K562 (cell line): ENCODE data around the gene TMEM43. TPM values are rescaled to one million over a fixed set of nuclear protein-coding genes. Genes with fewer than 3 reads are reported as not detected.

Experiments
- ATAC-seq: fragments of 200-7000 bp; cut with Tn5 transposase; 3 replicates; pipeline ENCODE4 v1.9.1; 2020; ENCODE audit warnings: moderate library complexity
- BruUV-seq: library from RNA; stranded (reverse); fragments of 400-500 nt; replicated peaks from 2 replicates; lab custom pipeline; 2021; lab: Mats Ljungman, UMichigan
- CTCF ChIA-PET: fragments of 300-600 bp; formaldehyde crosslinking; extraction: SDS; loops from one replicate; lab custom pipeline; 2021; ENCODE audit warnings: low intra/inter-chr PET ratio; lab: Yijun Ruan, JAX
- POLR2A ChIA-PET: fragments of 300-600, 350-650 bp; sonication (Branson Sonifier 250); formaldehyde crosslinking; extraction: SDS; loops from one replicate; lab custom pipeline; 2021; ENCODE audit warnings: antibody characterized with exemption, inconsistent platforms; lab: Yijun Ruan, JAX
- DNase-seq, 4 experiments: peaks; one replicate each; pipeline versions ENCODE4 v3.0.0 to v3.0.0-alpha.2; 2011 to 2018; ENCODE audit warnings: low spot score in 3 of 4, mixed read lengths in 3 of 4; ENCODE audit errors: extremely low read depth in 1 of 4
- FAIRE-seq: peaks from 2 replicates; lab custom pipeline; 2011; peaks lifted over from hg19 to GRCh38; lab: Jason Lieb, UNC
- H2AFZ ChIP-seq: 2 replicates; pipeline ENCODE4 v1.6.0; 2011; ENCODE audit warnings: low read depth, low read length, control low read depth, inconsistent platforms
- H3K27ac ChIP-seq: fragments of 200-600 bp; 3 replicates; pipeline ENCODE4 v1.8.0; 2011; ENCODE audit warnings: low read depth, mild to moderate bottlenecking, control low read depth, inconsistent platforms, low read length, moderate library complexity, mixed read lengths; ENCODE audit errors: extremely low read depth
- H3K27me3 ChIP-seq, 2 experiments: fragments of 300-600 bp in 1 of 2; 2 replicates in 1 of 2; 3 replicates in 1 of 2; pipeline versions ENCODE4 v1.6.0 to v1.8.0; 2011; ENCODE audit warnings: inconsistent platforms in 2 of 2, low read length in 2 of 2, mild to moderate bottlenecking in 1 of 2, mixed read lengths in 1 of 2, moderate library complexity in 1 of 2; ENCODE audit not compliant: control insufficient read depth in 2 of 2, insufficient read depth in 2 of 2
- H3K36me3 ChIP-seq: fragments of 300-600 bp; 3 replicates; pipeline ENCODE4 v1.8.0; 2011; ENCODE audit warnings: mild to moderate bottlenecking, low read length, inconsistent platforms; ENCODE audit not compliant: control insufficient read depth, insufficient read depth
- H3K4me1 ChIP-seq, 2 experiments: fragments of 200-600 bp in 1 of 2; replicated peaks in 1 of 2; 2 replicates in 1 of 2; 3 replicates in 1 of 2; pipeline versions ENCODE4 v1.5.1 to v1.8.0; 2011; ENCODE audit warnings: inconsistent platforms in 2 of 2, low read length in 2 of 2, mild to moderate bottlenecking in 1 of 2, mixed read lengths in 1 of 2, moderate library complexity in 1 of 2; ENCODE audit not compliant: control insufficient read depth in 2 of 2, insufficient read depth in 2 of 2
- H3K4me2 ChIP-seq: 2 replicates; pipeline ENCODE4 v1.6.1; 2011; ENCODE audit warnings: low read length, control low read depth, inconsistent platforms, mixed read lengths; ENCODE audit not compliant: insufficient read depth
- H3K4me3 ChIP-seq: fragments of 200-600 bp; sonication (generic), shearing (Covaris generic); 2 replicates; pipeline ENCODE4 v1.5.1; 2016; ENCODE audit warnings: control low read depth, inconsistent platforms
- H3K79me2 ChIP-seq: fragments of 200-600 bp; 3 replicates; pipeline ENCODE4 v1.8.0; 2011; ENCODE audit warnings: low read length, inconsistent platforms; ENCODE audit not compliant: control insufficient read depth, insufficient read depth
- H3K9ac ChIP-seq, 2 experiments: 2 replicates each; pipeline versions ENCODE4 v1.6.0 to v1.6.1; 2011; ENCODE audit warnings: low read depth in 2 of 2, low read length in 2 of 2, control low read depth in 1 of 2, inconsistent platforms in 1 of 2, mild to moderate bottlenecking in 1 of 2, mixed read lengths in 1 of 2; ENCODE audit not compliant: insufficient read depth in 1 of 2
- H3K9me1 ChIP-seq: one replicate; pipeline ENCODE4 v1.6.0; 2011; ENCODE audit warnings: inconsistent platforms, mild to moderate bottlenecking, low read length, moderate library complexity; ENCODE audit not compliant: control insufficient read depth, insufficient read depth
- H3K9me3 ChIP-seq: replicated peaks from 2 replicates; pipeline ENCODE4 v1.5.1; 2011; ENCODE audit warnings: low read depth, low read length, inconsistent platforms; ENCODE audit not compliant: control insufficient read depth, insufficient read depth
- H4K20me1 ChIP-seq: replicated peaks from 2 replicates; pipeline ENCODE4 v1.6.1; 2011; ENCODE audit warnings: low read length, inconsistent platforms, mixed read lengths; ENCODE audit not compliant: control insufficient read depth, insufficient read depth
- ARID1B ChIP-seq: fragments of 450-650 bp; IDR thresholded peaks from 2 replicates; pipeline ENCODE4 v1.6.1; 2016; ENCODE audit warnings: antibody characterized with exemption, mild to moderate bottlenecking, inconsistent platforms
- BDP1 ChIP-seq: IDR thresholded peaks from 3 replicates; pipeline ENCODE4 v1.6.1; 2011; ENCODE audit not compliant: insufficient read length, insufficient read depth
- CBX2 ChIP-seq: fragments of 200-600 bp; sonication (generic); IDR thresholded peaks from one replicate; pipeline ENCODE4 v1.6.1; 2012; ENCODE audit warnings: mild to moderate bottlenecking, low read length, inconsistent platforms; ENCODE audit not compliant: insufficient read depth, poor library complexity, severe bottlenecking
- CEBPB ChIP-seq: fragments of 450-650 bp; IDR thresholded peaks from 2 replicates; pipeline ENCODE4 v1.6.1; 2016; ENCODE audit warnings: missing genetic modification characterization, missing compliant biosample characterization
- FOXA3 ChIP-seq, 2 experiments: fragments of 450-650 bp in 1 of 2; sonication (generic) in 1 of 2; formaldehyde crosslinking; IDR thresholded peaks in 1 of 2; conservative IDR thresholded peaks in 1 of 2; 2 replicates each; pipeline versions ENCODE4 v1.4.0 to v1.8.0; 2020 to 2022; ENCODE audit warnings: mild to moderate bottlenecking in 2 of 2, missing genetic modification reagents in 1 of 2
- KDM1A ChIP-seq, 2 experiments: fragments of 450-650 bp; IDR thresholded peaks; 2 replicates each; pipeline ENCODE4 v1.6.1; 2016; ENCODE audit warnings: mild to moderate bottlenecking in 2 of 2
- MCM5 ChIP-seq: fragments of 450-650 bp; IDR thresholded peaks from 2 replicates; pipeline ENCODE4 v1.6.1; 2016; ENCODE audit warnings: low read depth
- MED1 ChIP-seq: sonication (generic); formaldehyde crosslinking; IDR thresholded peaks from 2 replicates; pipeline ENCODE4 v1.8.1; 2023; ENCODE audit warnings: missing genetic modification reagents, borderline replicate concordance
- MEF2D ChIP-seq: conservative IDR thresholded peaks from 2 replicates; pipeline ENCODE4 v1.6.1; 2016; ENCODE audit warnings: low read depth, missing genetic modification characterization, missing compliant biosample characterization
- MEIS2 ChIP-seq: fragments of 450-650 bp; IDR thresholded peaks from 2 replicates; pipeline ENCODE4 v1.6.1; 2014; ENCODE audit warnings: mild to moderate bottlenecking; ENCODE audit not compliant: partially characterized antibody
- RB1 ChIP-seq: fragments of 450-650 bp; IDR thresholded peaks from 2 replicates; pipeline ENCODE4 v1.6.1; 2017; ENCODE audit warnings: low read depth, mild to moderate bottlenecking
- RBM17 ChIP-seq: fragments of 200-400 bp; formaldehyde crosslinking; IDR thresholded peaks from 2 replicates; pipeline ENCODE4 v1.6.1; 2017; ENCODE audit warnings: low read depth, mild to moderate bottlenecking, low read length, borderline replicate concordance
- RBM25 ChIP-seq: fragments of 200-400 bp; formaldehyde crosslinking; IDR thresholded peaks from 2 replicates; pipeline ENCODE4 v1.6.1; 2018; ENCODE audit warnings: low read length, low read depth, moderate library complexity; ENCODE audit not compliant: severe bottlenecking
- SMC3 ChIP-seq: conservative IDR thresholded peaks from 2 replicates; pipeline ENCODE4 v1.6.1; 2011; ENCODE audit warnings: low read depth, low read length, improper control_type of control experiment; ENCODE audit not compliant: insufficient read depth
- ZNF507 ChIP-seq: conservative IDR thresholded peaks from 2 replicates; pipeline ENCODE4 v1.6.1; 2017; ENCODE audit warnings: missing genetic modification characterization, missing compliant biosample characterization
- ZNF707 ChIP-seq: fragments of 250-450 bp; sonication (Bioruptor Pico); conservative IDR thresholded peaks from 2 replicates; pipeline ENCODE4 v1.8.0; 2022; ENCODE audit warnings: inconsistent platforms, mild to moderate bottlenecking, moderate library complexity
- WGBS: fragments of 100-300 bp; shearing (Covaris generic); methylation state at CpG from one replicate; pipeline ENCODE4 v1.1.6; 2016; ENCODE audit warnings: low coverage, mixed read lengths; ENCODE audit not compliant: insufficient coverage; ENCODE audit errors: missing lambda C conversion rate; 5-methylcytosine and 5-hydroxymethylcytosine counted together
- in situ Hi-C: fragments of 300-500 bp; cut with MboI; formaldehyde crosslinking; loops from 4 replicates; pipeline ENCODE4 v1.15.0; 2018; ENCODE audit warnings: inconsistent platforms, mixed read lengths
- intact Hi-C: fragments of 100-400 bp; cut with micrococcal nuclease; formaldehyde crosslinking; loops from 2 replicates; pipeline ENCODE4 v1.14.2; 2022
- polyA plus RNA-seq, 8 experiments: library from polyadenylated mRNA; depleted of rRNA in 4 of 8; stranded (reverse) in 5 of 8; unstranded in 3 of 8; fragments of >200 nt; fragmentation: Nextera tagmentation in 2 of 8; fragmentation: Illumina TruSeq in 1 of 8; extraction: Ambion mirVana in 2 of 8; extraction: Trizol in 1 of 8; gene quantifications; 2 replicates each; pipeline versions ENCODE4 v1.2.1 to v1.2.3, GENCODE V29; 2011 to 2014; ENCODE audit warnings: inconsistent platforms in 1 of 8, missing spikeins in 1 of 8
- total RNA-seq, 7 experiments: library from RNA; depleted of rRNA in 6 of 7; stranded (reverse); fragments of >200 nt in 6 of 7; fragmentation: Illumina TruSeq in 2 of 7; extraction: Trizol in 2 of 7; gene quantifications; 2 replicates each; pipeline versions ENCODE4 v1.2.1 to v1.2.3, GENCODE V29; 2011 to 2021; ENCODE audit warnings: low replicate concordance in 1 of 7

The TMEM43 gene
- total and polyA plus RNA-seq, 9 of the 15 experiments (the other 6 are each of a cell fraction or from before 2014, with no cell fraction given), result 16.7 to 46.1 (median 35.7) TPM

GRCh38 chr3:14127516-14128161, 2.8 kb downstream of the TMEM43 start:
- intact Hi-C loops, result loop anchor here (10.0 kb wide), 1 partner anchor 473 kb away; no protein-coding TSS in a partner anchor
- DNase-seq, result no peak
- Histone ChIP-seq H2AFZ (no peak overlapping the region), H3K4me3 (no peak overlapping the region), H3K4me1 (peaks cover 21 to 27% of the 10 kb centered on the region in 2 experiments), H3K9ac (peak overlapping the region in 1 of 2 experiments; percentile 0; a peak in 1 of 4 replicates), H3K79me2 (peaks cover 62% of the 10 kb centered on the region), H3K27ac (no peak overlapping the region), H3K9me3 (no peaks in the 10 kb centered on the region), H3K36me3 (peaks cover 67% of the 10 kb centered on the region), H3K9me1 (peaks cover 5% of the 10 kb centered on the region), H4K20me1 (peaks cover 10% of the 10 kb centered on the region; the same call in 1 of the 2 replicates), H3K27me3 (no peaks in the 10 kb centered on the region), H3K4me2 (peak overlapping the region; percentile 13; the same call in 1 of the 2 replicates)
- WGBS, result 83% methylated on average over 12 of the region's 12 CpGs
- BruUV-seq, result no TSS peak
- ChIA-PET POLR2A (interaction anchor here (0.6 to 0.9 kb wide), 2 partner anchors 10 to 250 kb away, joined by 3 to 4 read pairs; no protein-coding TSS in a partner anchor), CTCF (no interaction called here)
- ATAC-seq, result no peak
- in situ Hi-C loops, result no loop called here
- TF ChIP-seq CBX2 (no peak), MED1 (no peak), CEBPB (tag) (0 out of 2 replicates have a peak, but pooled peaks have one; percentile 3)
- FAIRE-seq, result no peak

- Histone ChIP-seq H3K27me3 (no peaks in the 10 kb centered on the region), H3K9ac (no peak overlapping the region), H3K79me2 (peaks cover 51% of the 10 kb centered on the region), H3K4me2 (no peak overlapping the region), H3K4me3 (no peak overlapping the region), H3K9me3 (no peaks in the 10 kb centered on the region), H2AFZ (no peak overlapping the region), H3K4me1 (peaks cover 17 to 18% of the 10 kb centered on the region in 2 experiments), H4K20me1 (peaks cover 10% of the 10 kb centered on the region; the same call in 1 of the 2 replicates), H3K9me1 (peaks cover 5% of the 10 kb centered on the region), H3K27ac (no peak overlapping the region), H3K36me3 (peaks cover 71% of the 10 kb centered on the region)
- no peak for ATAC-seq
- no TSS peak for BruUV-seq
- WGBS, result 95% methylated on average over 5 of the region's 5 CpGs
- POLR2A ChIA-PET, result no interaction called here
- in situ Hi-C loops, result no loop called here
- CTCF ChIA-PET, result no interaction called here
- FAIRE-seq, result peak; percentile 46
- no peak for DNase-seq
- intact Hi-C loops, result loop anchor here (10.0 kb wide), 1 partner anchor 474 kb away; no protein-coding TSS in a partner anchor
- TF ChIP-seq RBM17, result no peak
- 0 out of 4 replicates have a peak, but pooled peaks of 1 of the 2 experiments have one; percentile 52 for TF ChIP-seq FOXA3 (CRISPR knock-in tag; conservative IDR thresholded peaks at IDR 0.05 in 1 of 2, IDR thresholded peaks at IDR 0.05 in 1 of 2)
- peak; percentile 95 for TF ChIP-seq RBM25
- peak; percentile 57 to 64 for TF ChIP-seq KDM1A (IDR thresholded peaks at IDR 0.05)
- TF ChIP-seq SMC3, result no peak
- no peak for TF ChIP-seq BDP1
- peak; percentile 21 for TF ChIP-seq MEIS2
- no peak for TF ChIP-seq ARID1B
- TF ChIP-seq ZNF507 (tag), result no peak
- TF ChIP-seq RB1, result no peak
- no peak for TF ChIP-seq MEF2D (tag)
- TF ChIP-seq MCM5, result no peak
- no peak for TF ChIP-seq ZNF707 (CRISPR knock-in tag)
Measured at GRCh38 chr3:14128724-14129123, 3.9 kb downstream of the TMEM43 start.
